Osteocyte (in vitro differentiated cells): Measurements from ENCODE around the gene SUCLG1. TPM values are rescaled to one million over a fixed set of nuclear protein-coding genes. Genes with fewer than 3 reads are reported as not detected.
"Not testable (repeated sequence)": the region's sequence is repeated elsewhere in the genome, so short reads cannot be mapped to it uniquely, and the experiment has no call there.

Source experiments
- DNase-seq: peaks from one replicate; pipeline ENCODE4 v3.0.0; 2021; ENCODE audit warnings: mixed read lengths; ENCODE audit not compliant: unreplicated experiment; ENCODE audit errors: extremely low spot score
- H3K27ac Mint-ChIP-seq: one replicate; pipeline ENCODE4 v1.8.0; 2021; ENCODE audit warnings: mild to moderate bottlenecking, mixed read lengths; ENCODE audit not compliant: unreplicated experiment
- H3K27me3 Mint-ChIP-seq: one replicate; pipeline ENCODE4 v1.8.0; 2021; ENCODE audit warnings: mixed read lengths; ENCODE audit not compliant: unreplicated experiment
- H3K36me3 Mint-ChIP-seq: one replicate; pipeline ENCODE4 v1.8.0; 2021; ENCODE audit warnings: mixed read lengths; ENCODE audit not compliant: unreplicated experiment
- H3K4me1 Mint-ChIP-seq: one replicate; pipeline ENCODE4 v1.8.0; 2021; ENCODE audit warnings: mixed read lengths; ENCODE audit not compliant: unreplicated experiment
- H3K4me3 Mint-ChIP-seq: one replicate; pipeline ENCODE4 v1.8.0; 2021; ENCODE audit warnings: mild to moderate bottlenecking, moderate library complexity, mixed read lengths; ENCODE audit not compliant: unreplicated experiment
- H3K9me3 Mint-ChIP-seq: one replicate; pipeline ENCODE4 v1.8.0; 2021; ENCODE audit warnings: mixed read lengths; ENCODE audit not compliant: unreplicated experiment
- CTCF ChIP-seq: fragments of 200-600 bp; sonication (generic); IDR thresholded peaks from 2 replicates; pipeline ENCODE4 v1.5.0; 2021; ENCODE audit warnings: antibody characterized with exemption, mild to moderate bottlenecking, moderate library complexity
- total RNA-seq: library from RNA; stranded (reverse); gene quantifications from 2 replicates; pipeline ENCODE4 v1.2.1, GENCODE V29; 2021

SUCLG1 gene
- total RNA-seq, 1 donor from 2014 or later, result 52.4 TPM

- no peak overlapping the region for H3K4me3 Mint-ChIP-seq
- peaks cover 18% of the 10 kb centered on the region for H3K4me1 Mint-ChIP-seq
- no peaks in the 10 kb centered on the region for H3K27me3 Mint-ChIP-seq
- no peak for DNase-seq
- TF ChIP-seq CTCF, result no peak
- no peak overlapping the region for H3K27ac Mint-ChIP-seq
- peaks cover 12% of the 10 kb centered on the region for H3K9me3 Mint-ChIP-seq
- no peaks in the 10 kb centered on the region for H3K36me3 Mint-ChIP-seq
These were observed 22.6 kb upstream of the SUCLG1 start for GRCh38 chr2:84481702-84482101.

- no peak for TF ChIP-seq CTCF
- Mint-ChIP-seq H3K9me3 (peaks cover 16% of the 10 kb centered on the region), H3K36me3 (no peaks in the 10 kb centered on the region), H3K4me3 (no peak overlapping the region), H3K27me3 (peaks cover 7% of the 10 kb centered on the region), H3K4me1 (peaks cover 10% of the 10 kb centered on the region), H3K27ac (no peak overlapping the region)
- no peak for DNase-seq
These were observed 19.8 kb upstream of the SUCLG1 start for GRCh38 chr2:84478867-84479266.

- no peak overlapping the region for H3K27ac Mint-ChIP-seq
- no peaks in the 10 kb centered on the region for H3K36me3 Mint-ChIP-seq
- no peak for TF ChIP-seq CTCF
- peaks cover 7% of the 10 kb centered on the region for H3K27me3 Mint-ChIP-seq
- H3K9me3 Mint-ChIP-seq, result peaks cover 16% of the 10 kb centered on the region
- no peak for DNase-seq
- peaks cover 10% of the 10 kb centered on the region for H3K4me1 Mint-ChIP-seq
- no peak overlapping the region for H3K4me3 Mint-ChIP-seq
These were observed 18.8 kb upstream of the SUCLG1 start for GRCh38 chr2:84477886-84478285.

GRCh38 chr2:84474176-84474575, 15.1 kb upstream of the SUCLG1 start:
- DNase-seq, result no peak
- no peaks in the 10 kb centered on the region for H3K4me1 Mint-ChIP-seq
- H3K36me3 Mint-ChIP-seq, result no peaks in the 10 kb centered on the region
- H3K27me3 Mint-ChIP-seq, result peaks cover 7% of the 10 kb centered on the region
- peaks cover 33% of the 10 kb centered on the region for H3K9me3 Mint-ChIP-seq
- no peak overlapping the region for H3K27ac Mint-ChIP-seq
- H3K4me3 Mint-ChIP-seq, result no peak overlapping the region
- TF ChIP-seq CTCF, result no peak

GRCh38 chr2:84472856-84473565, 13.9 kb upstream of the SUCLG1 start:
- Mint-ChIP-seq H3K27me3 (peaks cover 7% of the 10 kb centered on the region), H3K4me3 (no peak overlapping the region), H3K4me1 (no peaks in the 10 kb centered on the region), H3K9me3 (peaks cover 37% of the 10 kb centered on the region), H3K27ac (no peak overlapping the region), H3K36me3 (no peaks in the 10 kb centered on the region)
- TF ChIP-seq CTCF, result no peak
- no peak for DNase-seq

GRCh38 chr2:84472423-84472822, 13.3 kb upstream of the SUCLG1 start:
- H3K27me3 Mint-ChIP-seq, H3K4me1 Mint-ChIP-seq, H3K36me3 Mint-ChIP-seq, DNase-seq, H3K4me3 Mint-ChIP-seq, H3K27ac Mint-ChIP-seq: not testable (repeated sequence)
- peaks cover 33% of the 10 kb centered on the region for H3K9me3 Mint-ChIP-seq
